ENCODE measurements around the gene FOXL1.

Gene FOXL1

DNA sequence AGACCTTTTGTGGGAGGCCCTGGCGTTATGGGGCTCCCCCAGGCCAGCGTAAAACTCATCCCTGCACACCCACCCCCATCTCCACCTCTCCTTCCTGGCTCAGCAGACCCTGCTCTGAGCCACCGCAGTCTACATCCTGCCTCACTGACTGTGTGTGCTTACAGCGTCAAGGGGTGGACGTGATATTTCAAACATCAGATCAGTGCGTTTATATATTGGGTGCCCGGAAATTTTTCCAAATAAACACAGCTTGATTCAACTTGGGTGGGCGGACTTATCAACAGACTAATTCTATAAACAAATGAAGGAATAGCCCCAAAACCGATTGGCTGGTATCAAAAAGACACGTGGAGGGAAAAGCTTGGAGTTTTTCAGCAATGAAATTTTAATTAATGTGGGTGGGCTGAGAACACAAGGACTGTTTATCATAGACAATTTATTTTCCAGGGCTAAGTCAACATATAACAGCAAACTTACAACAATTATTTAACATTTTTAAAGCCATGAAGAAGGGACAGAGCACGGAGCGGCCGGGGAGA, at the start of gene FOXL1:
FOXL1 (plus strand) TSS at position 489 of the 539 bp plus-strand sequence. CDS start 175 bp downstream, outside the sequence.
- DNase-seq (ENCODE audit: low spot score): no peak

DNA sequence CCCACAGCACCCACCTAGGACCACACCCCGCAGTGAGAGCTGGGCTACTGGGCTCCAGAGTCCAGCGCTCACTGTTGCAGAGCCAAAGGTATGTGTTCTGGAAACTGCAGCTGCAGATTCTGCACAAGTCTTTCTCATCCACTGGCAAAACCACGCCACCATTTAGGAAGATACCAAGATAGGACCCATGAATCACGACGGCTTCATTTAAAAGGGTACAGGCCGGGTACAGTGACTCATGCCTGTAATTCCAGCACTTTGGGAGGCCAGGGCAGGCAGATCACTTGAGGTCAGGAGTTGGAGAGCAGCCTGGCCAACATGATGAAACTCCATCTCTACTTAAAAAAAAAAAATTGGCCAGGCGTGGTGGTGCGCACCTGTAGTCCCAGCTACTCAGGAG, 49.2 kb upstream of the FOXL1 start:
- DNase-seq (ENCODE audit: low spot score): no peak

DNA sequence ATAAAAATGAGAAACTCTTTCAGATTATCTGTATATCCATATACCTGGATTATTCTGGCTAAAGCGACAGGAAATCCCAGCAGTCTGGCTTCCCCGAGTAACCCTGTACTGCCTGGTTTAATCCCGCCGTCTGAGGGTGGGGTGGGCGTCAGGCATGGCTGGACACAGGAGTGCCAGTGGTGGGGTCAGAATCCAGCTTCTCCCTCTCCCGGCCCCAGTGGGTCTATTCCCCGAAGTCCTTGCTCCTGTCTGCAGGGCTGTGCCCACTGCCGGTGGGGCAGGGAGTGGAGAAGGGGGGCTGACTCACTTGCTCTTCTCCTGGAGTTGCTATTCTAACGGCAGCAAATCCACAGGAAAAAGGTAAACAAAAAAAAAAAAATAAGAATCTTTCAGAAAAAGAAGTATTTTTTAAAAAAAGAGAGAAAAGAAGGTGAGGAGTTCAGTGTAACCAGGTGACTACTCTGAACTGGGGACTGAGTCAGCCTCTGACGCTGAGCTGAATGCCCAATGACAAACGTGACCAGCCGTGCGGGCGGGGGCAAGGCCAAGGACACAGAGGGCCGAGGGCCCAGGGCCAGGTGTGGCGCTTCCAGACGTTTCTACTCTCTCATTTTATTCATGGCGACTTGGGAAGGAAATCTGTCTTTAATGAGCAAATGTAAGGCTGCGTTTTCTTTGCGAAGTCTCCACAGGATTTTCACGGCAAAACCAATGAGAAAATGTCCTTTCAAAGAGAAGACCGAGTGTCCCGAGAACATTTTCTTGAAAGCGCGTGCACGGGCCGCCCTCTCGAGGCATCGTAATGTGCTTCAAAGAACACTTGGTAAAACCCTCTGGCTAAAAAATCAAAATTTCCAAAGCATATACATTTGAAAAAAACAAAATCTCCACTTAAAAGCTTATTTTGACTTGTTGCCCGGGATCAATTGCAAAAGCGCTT, 47.8 kb upstream of the FOXL1 start:
- no peak for DNase-seq (ENCODE audit: low spot score)

DNA sequence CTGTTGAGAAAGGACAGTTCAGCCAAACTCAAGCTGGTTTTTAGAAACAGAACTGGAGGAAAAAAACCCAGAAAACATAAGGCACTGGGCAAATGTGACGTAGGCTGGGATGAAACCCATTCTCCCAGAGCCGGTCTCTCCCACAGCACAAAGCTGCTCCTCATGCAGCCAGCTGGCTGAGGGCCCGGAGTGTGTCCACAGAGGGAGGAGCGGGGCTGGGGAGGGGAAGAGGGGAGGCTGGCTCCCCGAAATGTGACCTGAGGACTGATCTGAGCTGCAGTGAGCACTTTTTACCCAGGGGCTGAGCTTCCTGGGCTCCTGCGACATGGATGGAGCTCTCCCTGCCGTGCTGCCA, 47.2 kb upstream of the FOXL1 start:
- peak; percentile 92 for DNase-seq (ENCODE audit: low spot score)

DNA sequence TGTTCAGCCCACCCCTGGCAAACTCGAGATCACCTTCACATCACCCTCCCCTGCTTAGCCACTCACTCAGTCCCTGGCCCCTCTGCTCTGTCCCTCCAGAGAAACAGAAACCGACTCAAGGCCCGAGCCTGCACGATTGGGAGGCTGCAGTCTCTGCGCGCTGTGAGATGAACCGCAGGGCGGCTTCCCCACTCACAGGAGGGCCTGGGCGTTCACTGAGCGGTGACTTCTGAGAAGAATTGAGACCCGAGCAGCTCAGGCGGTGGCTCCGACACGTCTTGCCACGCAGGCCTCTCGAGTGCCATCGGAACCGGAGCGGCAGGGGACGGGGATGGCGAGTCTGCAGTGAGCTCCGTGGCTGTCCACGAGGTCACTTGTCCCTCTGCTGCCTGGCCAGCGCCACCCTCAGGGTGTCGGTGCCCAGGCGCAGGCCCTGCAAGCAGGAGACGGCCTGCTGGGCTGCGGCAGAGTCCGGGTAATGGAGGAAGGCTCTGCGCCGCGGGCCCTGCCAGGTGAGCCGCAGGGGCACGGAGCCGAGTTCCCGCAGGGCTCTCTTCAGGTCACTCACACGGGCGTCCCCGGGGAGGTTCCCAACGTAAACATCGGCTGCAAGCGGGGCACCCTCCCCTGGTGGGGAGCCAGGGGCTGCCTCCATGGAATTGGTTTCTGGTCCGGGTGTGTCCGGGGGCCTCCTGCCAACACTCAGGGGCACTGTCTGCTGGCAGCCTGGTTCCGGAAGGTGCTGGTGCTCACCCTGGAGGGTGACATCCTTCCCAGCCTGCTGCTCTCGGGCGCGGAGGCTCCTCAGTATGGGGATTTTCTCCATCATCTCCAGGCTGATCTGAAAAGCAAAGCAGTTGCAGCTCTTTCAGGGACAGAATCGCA, 46.5 kb upstream of the FOXL1 start:
- DNase-seq (ENCODE audit: low spot score): no peak

- DNase-seq (ENCODE audit: low spot score): no peak
Measured at GRCh38 chr16:86532526-86532815, 45.9 kb upstream of the FOXL1 start.

DNA sequence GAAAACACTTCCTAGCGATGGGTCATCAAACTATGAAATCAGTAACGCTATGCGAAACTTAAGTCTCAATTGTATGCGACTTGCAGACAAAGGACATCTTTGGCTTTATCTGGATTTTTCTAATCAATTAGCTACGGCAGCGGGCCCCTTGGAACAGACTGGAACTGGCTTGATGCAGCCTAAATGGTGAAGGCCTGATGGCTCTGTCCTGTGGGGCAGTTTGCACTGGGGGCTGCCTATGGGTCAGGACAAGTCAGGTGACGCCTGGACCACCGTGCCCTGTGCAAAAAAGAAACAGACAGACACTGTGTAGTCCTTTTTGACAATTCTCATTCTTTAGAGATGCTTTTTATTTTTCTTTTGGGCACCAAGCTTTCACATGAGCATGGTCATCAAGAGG, 45.3 kb upstream of the FOXL1 start:
- no peak for DNase-seq (ENCODE audit: low spot score)

DNA sequence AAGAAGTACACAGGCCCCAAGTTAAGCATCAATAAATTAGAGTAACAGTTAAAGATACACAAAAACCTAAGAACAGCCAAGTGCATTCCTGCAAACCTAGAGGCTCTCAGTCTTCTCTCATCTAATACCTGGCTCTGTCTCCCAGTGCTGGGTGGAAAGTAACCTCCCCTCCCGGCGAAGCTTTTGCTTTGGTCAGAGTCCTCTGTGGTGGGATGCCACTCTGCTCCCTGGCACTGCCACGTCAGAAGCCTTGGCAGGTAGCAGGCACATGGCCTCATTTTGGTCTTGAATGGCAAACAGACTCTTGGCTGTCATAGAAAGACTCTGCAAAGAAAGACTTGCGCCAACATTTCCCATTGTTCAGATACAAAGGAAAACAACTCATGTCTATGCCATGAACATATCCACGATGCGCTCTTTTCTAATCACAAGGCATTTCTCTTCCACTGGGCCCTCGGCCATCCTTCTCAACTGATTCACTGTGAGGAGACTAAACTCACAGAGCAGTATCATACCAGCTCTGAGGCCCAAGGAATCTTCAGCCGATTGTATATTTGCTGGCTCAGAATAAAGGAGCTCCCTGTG, 44.5 kb upstream of the FOXL1 start:
- DNase-seq (ENCODE audit: low spot score): peak; percentile 35

DNA sequence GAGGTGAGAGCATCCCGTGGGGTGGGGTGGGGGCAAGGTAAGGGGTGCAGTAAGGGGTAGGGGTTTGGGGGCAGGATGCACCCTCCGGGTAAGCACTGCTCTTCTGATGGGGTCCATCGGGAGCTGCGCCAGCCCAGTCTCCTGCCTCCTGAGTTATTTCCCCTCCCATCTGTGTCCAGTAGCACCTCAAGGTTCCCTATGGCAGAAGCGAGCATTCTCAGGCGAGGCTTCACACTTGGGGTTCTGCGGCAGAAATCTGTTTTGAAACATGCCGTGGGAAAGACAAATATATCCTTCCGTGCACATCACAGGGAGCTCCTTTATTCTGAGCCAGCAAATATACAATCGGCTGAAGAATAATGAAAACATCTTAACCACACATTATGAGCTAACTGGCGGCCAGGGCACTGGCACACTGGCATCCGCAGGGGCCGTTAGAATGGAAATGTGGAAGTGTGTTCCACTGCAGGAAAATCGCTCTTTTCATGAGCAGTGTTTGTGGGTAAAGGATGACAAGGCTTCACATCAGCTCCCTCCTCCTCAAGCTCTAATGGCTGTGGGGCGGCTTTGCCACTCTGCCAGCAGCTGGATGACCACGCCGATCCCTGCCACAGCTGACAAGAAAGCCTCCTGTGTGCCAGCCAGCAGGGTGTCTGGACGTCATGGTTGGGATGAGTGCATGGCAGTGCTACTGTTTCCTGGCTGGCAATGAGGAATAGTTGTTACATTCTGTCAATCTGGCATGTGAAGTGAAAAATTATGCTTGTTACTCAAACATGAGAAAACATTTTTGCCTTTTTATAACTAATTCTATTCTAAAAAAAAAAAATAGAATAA, 43.4 kb upstream of the FOXL1 start:
- peak; percentile 81 for DNase-seq (ENCODE audit: low spot score)

GRCh38 chr16:86536621-86537020, 41.7 kb upstream of the FOXL1 start:
- no peak for DNase-seq (ENCODE audit: low spot score)

GRCh38 chr16:86537486-86537885, 40.9 kb upstream of the FOXL1 start:
- DNase-seq (ENCODE audit: low spot score): no peak

- no peak for DNase-seq (ENCODE audit: low spot score)
Measured at GRCh38 chr16:86538196-86538780, 40.1 kb upstream of the FOXL1 start.

DNA sequence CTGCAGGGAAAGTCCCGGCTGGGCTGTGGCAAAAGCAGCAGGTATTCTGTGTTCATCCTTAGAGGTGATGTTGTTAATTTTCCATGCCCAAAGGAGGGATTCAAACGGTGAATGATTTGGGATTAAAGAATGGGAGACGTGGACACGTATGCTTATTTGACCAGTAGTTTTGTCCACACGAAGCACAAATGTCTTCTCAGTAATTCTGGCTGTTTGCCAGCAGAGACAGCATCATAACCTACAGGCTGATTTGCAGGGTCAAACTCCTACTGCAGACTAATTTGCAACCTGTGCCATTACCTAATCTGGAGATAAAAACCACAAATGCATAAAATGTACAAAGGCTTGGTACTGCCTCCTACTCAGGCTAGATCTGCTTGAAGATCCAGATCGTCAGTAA, 37.5 kb upstream of the FOXL1 start:
- DNase-seq (ENCODE audit: low spot score): no peak

- DNase-seq (ENCODE audit: low spot score): no peak
Measured at GRCh38 chr16:86541560-86541959, 36.8 kb upstream of the FOXL1 start.

DNA sequence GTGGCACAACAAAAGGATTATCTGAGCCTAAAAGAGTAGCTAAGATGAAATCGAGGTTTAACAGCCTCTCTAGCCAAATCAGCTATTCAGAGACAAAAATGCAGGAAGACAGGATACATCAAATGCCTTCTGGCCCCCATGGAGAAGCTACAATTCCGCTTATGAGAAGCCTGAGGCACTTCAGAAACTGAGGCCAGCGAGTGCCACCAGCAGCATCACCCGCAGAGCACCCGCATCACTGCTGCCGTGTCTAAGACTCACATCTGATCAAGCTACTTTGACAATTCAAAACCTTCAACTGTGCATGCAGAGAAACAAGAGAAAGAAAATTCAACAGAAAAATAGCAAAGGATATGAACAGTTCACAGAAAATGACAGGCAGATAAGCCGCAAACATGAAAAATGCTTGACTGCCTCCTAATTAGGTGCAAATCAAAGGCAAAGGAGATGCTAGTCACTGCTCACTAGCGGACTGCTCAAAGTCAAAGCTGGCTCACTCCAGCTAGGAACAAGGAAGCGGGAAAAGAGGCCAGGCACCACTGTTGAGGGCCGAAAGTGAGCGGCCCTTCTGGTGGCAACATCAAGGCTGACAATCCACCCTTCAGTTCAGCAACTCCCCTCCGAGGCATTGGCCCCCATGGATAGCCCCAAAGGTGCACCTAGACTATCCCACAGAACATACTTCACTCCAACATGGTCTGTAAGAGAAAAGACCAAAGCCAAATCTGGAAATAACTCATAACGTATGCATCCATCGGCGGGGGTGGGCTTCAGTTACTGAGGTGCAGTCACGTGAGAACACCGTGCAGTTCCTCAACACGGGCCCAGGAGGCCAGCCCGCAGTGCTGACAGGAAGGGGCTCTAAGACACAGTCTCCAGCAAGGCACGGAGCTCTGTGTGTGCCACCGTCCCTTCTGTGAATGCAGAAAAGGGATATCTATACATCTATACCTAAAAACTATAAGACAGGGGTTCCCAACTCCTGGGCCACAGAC, 35.3 kb upstream of the FOXL1 start:
- DNase-seq (ENCODE audit: low spot score): no peak

DNA sequence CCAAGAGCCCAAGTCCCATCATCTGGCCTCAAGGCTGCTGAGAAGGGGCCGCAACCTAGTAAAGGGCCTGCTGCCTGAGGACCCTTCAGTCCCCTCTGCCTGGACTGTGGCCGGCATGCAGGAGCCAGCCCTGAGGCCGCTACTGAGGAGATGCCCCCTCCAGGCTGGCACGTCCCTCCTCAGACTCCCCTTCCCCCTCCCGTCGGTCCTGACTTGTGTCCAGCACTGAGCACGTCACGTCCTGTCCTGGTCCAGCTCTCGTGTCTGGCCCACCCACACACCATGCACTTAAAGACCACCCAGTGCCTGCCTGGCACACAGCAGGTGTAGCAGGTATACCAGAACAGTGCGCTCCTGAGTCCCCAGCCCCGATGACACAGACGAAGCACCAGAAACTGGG, 32.9 kb upstream of the FOXL1 start:
- DNase-seq (ENCODE audit: low spot score): no peak

DNA sequence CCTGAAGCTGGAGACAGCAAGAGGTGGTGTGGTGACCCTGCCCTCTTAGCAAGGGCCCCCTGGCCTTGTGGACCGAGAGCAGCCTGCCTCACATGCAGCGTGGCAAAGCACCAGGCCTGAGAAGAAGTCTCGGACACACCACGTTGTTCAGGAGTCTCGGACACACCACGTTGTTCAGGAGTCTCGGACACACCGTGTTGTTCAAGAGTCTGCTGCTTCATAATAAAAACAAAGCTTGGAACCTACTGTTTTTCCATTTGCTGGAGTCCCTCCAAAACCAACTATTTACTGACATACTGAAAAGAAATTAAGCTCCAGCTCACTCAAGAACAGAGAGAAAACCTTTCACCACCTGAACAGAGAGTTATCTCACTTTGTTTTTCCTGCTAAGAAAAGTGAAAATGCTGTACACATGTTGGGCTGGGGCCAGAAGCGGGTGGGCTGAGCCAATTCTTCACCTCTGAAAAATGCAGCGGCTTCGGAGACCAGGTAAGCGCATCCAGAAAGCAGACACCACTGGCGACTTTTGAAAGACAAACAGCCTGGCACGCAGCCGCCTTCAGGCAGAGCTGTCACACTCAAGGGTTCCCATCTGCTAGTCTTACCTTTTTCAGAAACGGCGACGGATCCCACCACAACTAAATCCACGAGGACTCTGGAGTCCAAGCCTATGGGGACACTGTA, 32.3 kb upstream of the FOXL1 start:
- DNase-seq (ENCODE audit: low spot score): no peak

GRCh38 chr16:86546638-86547013, 31.7 kb upstream of the FOXL1 start:
- DNase-seq (ENCODE audit: low spot score): no peak

- no peak for DNase-seq (ENCODE audit: low spot score)
Measured at GRCh38 chr16:86547286-86547685, 31.1 kb upstream of the FOXL1 start.
